Measurements from ENCODE around the gene ARID5A. TPM values are rescaled to one million over a fixed set of nuclear protein-coding genes. Genes with fewer than 3 reads are reported as not detected.

The ARID5A gene
- total and polyA plus RNA-seq, 2 of the 13 experiments (the other 11 are each of a cell fraction or from before 2014, with no cell fraction given), result 6.0 to 9.5 TPM

- peak; percentile 56 for TF ChIP-seq FOXA3 (CRISPR knock-in tag; IDR thresholded peaks at IDR 0.05)
- peak; percentile 39; the same call in 1 of the 2 replicates for TF ChIP-seq ZSCAN31 (CRISPR knock-in tag; IDR thresholded peaks at IDR 0.05; ENCODE audit: low read depth)
- no peak for TF ChIP-seq ZNF816 (CRISPR knock-in tag; IDR thresholded peaks at IDR 0.05; ENCODE audit: borderline replicate concordance)
- TF ChIP-seq NCOA5 (CRISPR knock-in tag; IDR thresholded peaks at IDR 0.05), result no peak
- TF ChIP-seq ZNF543 (CRISPR knock-in tag; IDR thresholded peaks at IDR 0.05), result no peak
- no peak for TF ChIP-seq ZNF784 (CRISPR knock-in tag; IDR thresholded peaks at IDR 0.05; ENCODE audit: borderline replicate concordance)
- TF ChIP-seq SIX1 (CRISPR knock-in tag; IDR thresholded peaks at IDR 0.05; ENCODE audit: borderline replicate concordance), result no peak
- TF ChIP-seq JDP2 (CRISPR knock-in tag; IDR thresholded peaks at IDR 0.05; ENCODE audit: borderline replicate concordance), result no peak
- TF ChIP-seq PATZ1 (CRISPR knock-in tag; IDR thresholded peaks at IDR 0.05), result 0 out of 2 replicates have a peak, but pooled peaks have one; percentile 21
- peak; percentile 51; the same call in 1 of the 2 replicates for TF ChIP-seq IKZF5 (CRISPR knock-in tag; IDR thresholded peaks at IDR 0.05)
- TF ChIP-seq ZNF503 (CRISPR knock-in tag; IDR thresholded peaks at IDR 0.05), result no peak
- TF ChIP-seq ZNF253 (CRISPR knock-in tag; IDR thresholded peaks at IDR 0.05; ENCODE audit: borderline replicate concordance), result no peak
- TF ChIP-seq ZNF564 (CRISPR knock-in tag; IDR thresholded peaks at IDR 0.05), result peak; percentile 58; the same call in 1 of the 2 replicates
- TF ChIP-seq TEAD2 (CRISPR knock-in tag; IDR thresholded peaks at IDR 0.05), result no peak
- TF ChIP-seq ZNF777 (CRISPR knock-in tag; IDR thresholded peaks at IDR 0.05), result no peak
- TF ChIP-seq FIP1L1 (IDR thresholded peaks at IDR 0.05; ENCODE audit: borderline replicate concordance, insufficient read depth, low read depth, low read length), result no peak
- peak; percentile 55; the same call in 1 of the 2 replicates for TF ChIP-seq TOE1 (CRISPR knock-in tag; IDR thresholded peaks at IDR 0.05)
- no peak for TF ChIP-seq ZNF557 (CRISPR knock-in tag; IDR thresholded peaks at IDR 0.05)
- peak; percentile 64 for TF ChIP-seq MAF1 (CRISPR knock-in tag; IDR thresholded peaks at IDR 0.05; ENCODE audit: borderline replicate concordance)
- TF ChIP-seq ZNF224 (CRISPR knock-in tag; IDR thresholded peaks at IDR 0.05), result no peak
- no peak for TF ChIP-seq ZNF3 (CRISPR knock-in tag; IDR thresholded peaks at IDR 0.05)
- no peak for TF ChIP-seq ZNF337 (CRISPR knock-in tag; IDR thresholded peaks at IDR 0.05; ENCODE audit: borderline replicate concordance, low read depth)
- no peak for TF ChIP-seq ZNF251 (CRISPR knock-in tag; IDR thresholded peaks at IDR 0.05)
- TF ChIP-seq SMAD3 (CRISPR knock-in tag; IDR thresholded peaks at IDR 0.05), result peak; percentile 63; the same call in 1 of the 2 replicates
- TF ChIP-seq HOXA9 (CRISPR knock-in tag; IDR thresholded peaks at IDR 0.05; ENCODE audit: borderline replicate concordance), result no peak
- no peak for TF ChIP-seq PAF1 (CRISPR knock-in tag; IDR thresholded peaks at IDR 0.05)
Measured at GRCh38 chr2:96509114-96509846, 27.3 kb upstream of the ARID5A start (continued).
